A673 (cell line): ENCODE data around the gene PPCDC.

Experiments used
- EZH2 ChIP-seq: fragments of 200-600 bp; sonication (generic); IDR thresholded peaks from 2 replicates; pipeline ENCODE4 v1.6.1; 2017; ENCODE audit warnings: borderline replicate concordance, low read depth, mild to moderate bottlenecking, mixed read lengths, antibody characterized with exemption, low read length; ENCODE audit not compliant: poor library complexity, severe bottlenecking
- TF ChIP-seq, protein P1 (sequence below): fragments of 300-800, 200-600 bp; sonication (generic); conservative IDR thresholded peaks from 2 replicates; pipeline ENCODE4 v1.5.1; 2017; ENCODE audit warnings: low read depth, mild to moderate bottlenecking, antibody characterized with exemption, low read length, moderate library complexity, mixed read lengths

DNA sequence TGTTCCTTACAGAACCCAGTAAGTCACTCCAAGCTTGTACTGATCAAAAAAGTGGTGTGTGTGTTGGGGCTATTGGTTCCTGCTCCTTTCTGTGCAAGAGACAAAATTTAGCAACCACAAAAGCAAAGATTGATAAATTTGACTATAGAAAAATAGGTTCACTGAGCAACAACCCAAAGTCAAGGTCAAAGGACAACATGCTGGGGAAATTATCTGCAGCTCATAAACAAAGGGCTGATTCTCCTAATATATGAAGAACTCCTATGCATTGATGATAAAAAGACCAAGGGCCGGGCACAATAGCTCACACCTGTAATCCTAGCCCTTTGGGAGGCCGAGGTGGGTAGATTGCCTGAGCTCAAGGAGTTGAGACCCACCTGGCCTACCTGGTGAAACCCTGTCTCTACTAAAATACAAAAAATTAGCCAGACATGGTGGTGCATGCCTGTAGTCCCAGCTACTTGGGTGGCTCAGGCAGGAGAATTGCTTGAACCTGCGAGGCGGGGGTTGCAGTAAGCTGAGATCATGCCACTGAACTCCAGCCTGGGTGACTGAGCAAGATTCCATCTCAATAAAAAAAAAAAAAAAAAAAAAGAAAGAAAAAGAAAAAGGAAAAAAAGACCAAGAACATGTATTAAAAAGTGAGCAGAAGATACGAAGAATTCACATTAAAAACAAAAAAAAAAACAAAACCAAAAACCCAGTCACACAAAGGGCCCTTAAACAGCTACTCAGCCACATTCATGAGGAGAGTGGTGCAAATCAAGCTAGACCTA lies 29.8 kb downstream of the PPCDC start:
- no peak for TF ChIP-seq EZH2
- TF ChIP-seq, protein P1, sequence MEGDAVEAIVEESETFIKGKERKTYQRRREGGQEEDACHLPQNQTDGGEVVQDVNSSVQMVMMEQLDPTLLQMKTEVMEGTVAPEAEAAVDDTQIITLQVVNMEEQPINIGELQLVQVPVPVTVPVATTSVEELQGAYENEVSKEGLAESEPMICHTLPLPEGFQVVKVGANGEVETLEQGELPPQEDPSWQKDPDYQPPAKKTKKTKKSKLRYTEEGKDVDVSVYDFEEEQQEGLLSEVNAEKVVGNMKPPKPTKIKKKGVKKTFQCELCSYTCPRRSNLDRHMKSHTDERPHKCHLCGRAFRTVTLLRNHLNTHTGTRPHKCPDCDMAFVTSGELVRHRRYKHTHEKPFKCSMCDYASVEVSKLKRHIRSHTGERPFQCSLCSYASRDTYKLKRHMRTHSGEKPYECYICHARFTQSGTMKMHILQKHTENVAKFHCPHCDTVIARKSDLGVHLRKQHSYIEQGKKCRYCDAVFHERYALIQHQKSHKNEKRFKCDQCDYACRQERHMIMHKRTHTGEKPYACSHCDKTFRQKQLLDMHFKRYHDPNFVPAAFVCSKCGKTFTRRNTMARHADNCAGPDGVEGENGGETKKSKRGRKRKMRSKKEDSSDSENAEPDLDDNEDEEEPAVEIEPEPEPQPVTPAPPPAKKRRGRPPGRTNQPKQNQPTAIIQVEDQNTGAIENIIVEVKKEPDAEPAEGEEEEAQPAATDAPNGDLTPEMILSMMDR, result no peak
